Activated effector memory CD4-positive, alpha-beta T cell treated with Interleukin-2 at 50 U/mL for 16 hours (primary cell): Measurements from ENCODE around the gene SMIM7.
"Not testable (repeated sequence)": the region's sequence is repeated elsewhere in the genome, so short reads cannot be mapped to it uniquely, and the experiment has no call there.

ENCODE experiments used
- DNase-seq: peaks from one replicate; pipeline ENCODE4 v3.0.0-alpha.2; 2020

The SMIM7 gene

DNA sequence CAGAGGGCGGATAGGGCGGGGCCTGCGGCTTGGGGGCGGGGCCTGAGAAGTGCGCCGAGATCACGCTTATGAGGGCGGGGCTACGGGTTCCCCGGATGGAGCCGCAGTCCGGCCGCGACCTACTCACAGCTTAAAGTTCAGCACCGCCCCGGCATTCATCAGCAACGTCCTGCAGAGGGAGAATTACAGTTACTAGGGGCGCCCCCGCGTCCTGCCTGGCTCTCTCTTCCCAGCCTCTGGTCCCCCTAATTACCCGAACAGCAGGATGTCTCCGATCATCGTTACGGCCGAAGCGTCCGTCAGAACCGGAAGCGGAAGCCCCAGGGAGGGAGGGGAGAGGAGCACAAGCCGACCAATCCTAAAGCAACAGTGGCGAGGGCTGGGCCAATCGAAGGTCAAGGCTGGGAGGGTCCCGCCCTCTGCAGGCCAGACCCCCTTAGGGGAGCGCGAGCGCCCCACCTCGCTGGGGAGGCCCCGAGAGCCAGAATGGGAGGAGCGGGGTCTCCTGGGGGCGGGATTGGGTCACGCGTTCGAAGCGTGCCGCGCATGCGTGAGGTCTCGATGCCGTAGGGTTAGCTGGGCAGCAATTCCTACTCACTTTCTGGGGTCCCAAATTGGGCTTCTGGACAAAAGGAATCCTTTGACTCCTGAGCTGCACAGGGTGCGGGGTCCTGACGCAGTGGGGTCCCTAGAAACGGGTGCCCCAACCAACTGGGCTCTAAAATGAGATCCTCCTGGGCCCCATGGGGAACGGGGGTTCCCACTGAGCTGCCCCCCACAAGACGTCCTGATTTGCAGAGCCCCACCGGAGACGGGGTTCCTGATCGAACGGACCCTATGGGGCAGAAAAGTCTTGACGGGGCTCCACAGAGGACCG, at the start of gene SMIM7:
Gene SMIM7 (minus strand): TSS at position 313 of the 877 bp plus-strand sequence. CDS start 34 bp downstream, at position 279.
- peak; percentile 99 for DNase-seq

DNA sequence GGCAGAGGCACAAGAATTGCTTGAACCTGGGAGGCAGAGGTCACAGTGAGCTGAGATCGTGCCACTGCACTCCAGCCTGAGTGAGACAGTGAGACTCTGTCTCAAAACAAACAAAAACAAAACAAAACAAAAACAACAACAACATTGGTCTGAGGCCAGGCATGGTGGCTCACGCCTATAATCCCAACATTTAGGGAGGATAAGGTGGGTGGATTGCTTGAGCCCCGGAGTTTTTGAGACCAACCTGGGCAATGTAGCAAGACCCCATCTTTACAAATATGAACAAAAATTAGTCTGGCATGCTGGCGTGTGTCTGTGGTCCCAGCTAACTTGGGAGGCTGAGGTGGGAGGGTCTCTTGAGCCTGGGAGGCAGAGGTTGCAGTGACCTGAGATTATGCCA, 43.7 kb upstream of the SMIM7 start:
- no peak for DNase-seq

DNA sequence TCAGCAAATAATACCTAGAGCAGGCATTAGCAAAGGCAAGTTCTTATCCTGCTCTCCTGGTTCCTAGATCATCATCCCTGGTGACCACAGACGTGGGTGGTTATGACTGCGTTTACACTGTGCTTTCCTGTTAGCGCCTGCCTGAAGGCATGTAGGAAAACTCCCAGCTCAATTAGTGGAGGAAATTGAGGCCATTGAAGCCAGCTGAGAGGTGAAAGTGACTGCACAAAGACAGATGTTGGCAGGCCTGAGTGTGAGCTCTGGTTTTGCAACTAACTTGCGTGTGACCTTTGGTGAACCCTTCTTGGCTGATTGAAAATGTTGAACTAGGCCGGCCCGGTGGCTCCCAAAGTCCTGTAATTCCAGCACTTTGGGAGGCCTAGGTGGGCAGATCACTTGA, 42.2 kb upstream of the SMIM7 start:
- no peak for DNase-seq

DNA sequence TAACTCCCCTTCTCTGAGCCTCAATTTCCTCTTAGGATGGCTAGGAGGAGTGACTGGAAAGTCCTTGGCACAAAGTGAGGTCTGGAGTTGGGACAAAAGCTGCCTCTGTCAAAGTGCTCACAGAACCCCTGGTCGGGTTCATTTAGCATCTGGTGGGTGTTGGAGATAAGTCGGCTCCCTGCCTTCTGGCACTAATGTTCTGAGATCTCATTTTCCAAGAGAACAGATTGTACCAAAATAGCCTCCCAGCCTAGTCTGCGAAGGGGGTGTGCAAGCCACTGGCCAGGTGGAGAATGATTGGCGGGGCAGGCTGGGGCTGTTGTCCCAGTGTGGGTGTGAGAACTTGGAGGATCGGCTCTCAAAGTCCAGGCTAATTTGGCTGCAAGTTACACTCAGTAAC, 39.0 kb upstream of the SMIM7 start:
- no peak for DNase-seq

DNA sequence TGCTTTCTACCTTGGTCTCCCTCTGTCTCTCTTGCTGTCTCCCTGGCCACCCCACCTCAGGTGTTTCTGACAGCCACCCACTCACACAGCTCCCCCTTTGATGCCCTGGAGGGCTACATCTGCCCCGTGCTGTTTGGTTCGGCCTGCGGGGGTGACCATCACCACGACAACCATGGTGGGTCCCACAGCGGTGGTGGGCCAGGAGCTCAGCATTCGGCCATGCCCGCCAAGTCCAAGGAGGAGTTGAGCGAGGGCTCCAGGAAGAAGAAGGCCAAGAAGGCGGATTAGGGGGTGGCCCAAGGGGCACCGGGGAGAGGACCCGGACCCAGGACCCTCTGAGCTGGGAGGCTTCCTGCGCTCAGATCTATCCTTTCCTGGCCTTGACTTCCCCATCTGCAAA, 28.1 kb upstream of the SMIM7 start:
- no peak for DNase-seq

DNA sequence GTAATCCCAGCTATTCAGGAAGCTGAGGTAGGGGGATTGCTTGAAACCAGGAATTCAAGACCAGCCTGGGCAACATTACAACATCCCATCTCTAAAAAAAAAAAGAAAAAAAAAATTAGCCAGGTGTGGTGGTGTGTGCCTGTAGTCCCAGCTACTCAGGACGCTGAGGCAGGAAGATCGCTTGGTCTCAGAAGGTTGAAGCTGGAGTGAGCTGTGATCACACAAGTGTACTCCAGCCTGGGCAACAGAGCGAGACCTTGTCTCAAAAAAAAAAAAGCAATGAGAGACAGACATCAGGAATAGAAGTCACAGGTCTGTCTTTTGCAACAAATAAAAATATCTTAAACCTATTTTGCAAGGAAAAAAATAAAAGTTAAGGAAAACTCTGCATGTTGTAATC, 24.3 kb upstream of the SMIM7 start:
- no peak for DNase-seq

DNA sequence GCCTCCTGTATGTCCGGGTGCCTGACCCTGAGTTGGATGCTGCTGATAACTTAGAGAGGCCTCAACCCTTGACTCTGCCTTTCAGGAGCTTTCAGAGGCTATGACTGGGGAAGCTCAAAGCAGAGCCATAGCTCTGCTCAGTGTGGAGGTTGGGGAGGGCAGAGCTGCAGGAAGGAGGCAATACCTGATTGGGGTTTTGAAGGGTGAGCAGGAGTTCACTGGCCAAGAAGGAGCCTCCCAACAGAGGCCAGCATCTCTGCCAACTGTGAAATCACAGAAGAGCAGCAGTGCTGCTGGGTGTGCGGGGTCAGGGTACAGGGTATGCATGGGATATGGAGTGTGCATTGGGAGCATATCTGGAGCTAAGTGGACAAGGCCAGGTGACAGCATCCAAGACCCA, 22.6 kb upstream of the SMIM7 start:
- DNase-seq: no peak

DNA sequence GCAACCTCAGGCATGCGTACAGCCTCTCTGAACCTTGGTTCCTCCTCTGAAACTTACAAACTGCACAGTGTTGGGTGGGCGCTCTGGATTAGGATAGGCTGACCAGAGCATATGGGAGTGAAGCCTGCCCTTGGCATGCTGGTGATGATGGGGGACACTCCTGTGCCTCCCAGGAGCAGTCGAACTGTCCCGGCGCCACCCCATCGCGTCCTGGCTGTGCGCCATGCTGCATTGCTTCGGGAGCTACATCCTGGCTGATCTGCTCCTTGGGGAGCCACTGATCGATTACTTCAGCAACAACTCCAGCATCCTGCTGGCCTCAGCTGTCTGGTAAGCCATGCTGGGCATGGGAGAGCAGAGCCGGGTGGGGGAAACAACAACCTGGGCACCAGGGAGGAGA, 19.9 kb upstream of the SMIM7 start:
- DNase-seq: no peak

DNA sequence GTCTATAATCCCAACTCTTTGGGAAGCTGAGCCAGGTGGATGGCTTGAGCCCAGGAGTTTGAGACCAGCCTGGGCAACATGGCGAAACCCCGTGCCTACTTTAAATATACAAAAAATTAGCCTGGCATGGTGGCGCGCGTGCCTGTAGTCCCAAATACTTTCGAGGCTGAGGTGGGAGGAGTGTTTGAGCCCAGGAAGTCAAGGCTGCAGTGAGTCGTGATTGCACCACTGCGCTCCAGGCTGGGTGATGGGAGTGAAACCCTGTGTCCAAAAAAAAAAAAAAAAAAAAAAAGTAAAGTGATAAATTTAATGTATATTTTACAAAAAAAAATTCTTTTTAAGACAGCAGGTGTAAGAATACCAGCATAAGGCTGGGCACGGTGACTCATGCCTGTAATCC, 18.6 kb upstream of the SMIM7 start:
- DNase-seq: no peak

DNA sequence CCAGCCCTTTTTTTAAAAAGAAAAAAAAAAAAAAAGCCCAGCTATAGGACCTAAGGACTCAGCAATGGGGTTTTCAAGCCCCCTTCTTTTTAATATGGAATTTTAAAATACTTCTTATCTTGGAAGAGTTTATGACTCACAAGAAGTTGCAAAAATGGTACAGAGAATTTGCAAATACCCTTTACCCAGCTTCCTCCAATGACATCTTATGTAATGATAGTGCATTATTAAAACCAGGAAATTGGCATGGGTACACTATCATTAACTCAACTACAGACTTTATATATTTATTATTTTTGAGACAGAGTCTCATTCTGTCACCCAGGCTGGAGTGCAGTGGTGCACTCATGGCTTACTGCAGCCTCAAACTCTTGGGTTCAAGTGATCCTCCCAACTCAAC, 17.1 kb upstream of the SMIM7 start:
- DNase-seq: no peak

DNA sequence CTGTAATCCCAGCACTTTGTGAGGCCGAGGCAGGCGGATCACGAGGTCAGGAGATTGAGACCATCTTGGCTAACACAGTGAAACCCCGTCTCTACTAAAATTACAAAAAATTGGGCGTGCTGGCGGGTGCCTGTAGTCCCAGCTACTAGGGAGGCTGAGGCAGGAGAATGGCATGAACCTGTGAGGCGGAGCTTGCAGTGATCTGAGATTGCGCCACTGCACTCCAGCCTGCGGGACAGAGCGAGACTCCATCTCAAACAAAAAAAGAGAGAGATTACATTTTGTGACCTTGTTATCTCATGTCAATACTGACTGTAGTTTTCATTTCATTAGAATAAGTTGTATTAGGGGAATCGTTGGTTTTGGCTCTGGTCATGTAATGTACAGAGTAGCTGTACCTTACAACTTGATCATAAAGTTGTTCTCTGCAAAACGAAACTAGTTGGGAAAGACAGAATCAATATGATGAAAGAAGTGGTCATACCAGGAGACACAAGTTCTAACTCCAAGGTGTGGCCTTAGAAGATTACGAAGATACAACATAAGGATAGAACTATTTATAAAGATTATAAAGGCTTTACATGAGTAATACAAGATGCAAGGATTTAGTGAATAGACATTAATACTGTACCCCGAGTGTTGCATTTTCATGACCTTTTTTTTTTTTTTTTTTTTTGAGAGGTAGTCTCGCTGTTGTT, 16.3 kb upstream of the SMIM7 start:
- DNase-seq: no peak

DNA sequence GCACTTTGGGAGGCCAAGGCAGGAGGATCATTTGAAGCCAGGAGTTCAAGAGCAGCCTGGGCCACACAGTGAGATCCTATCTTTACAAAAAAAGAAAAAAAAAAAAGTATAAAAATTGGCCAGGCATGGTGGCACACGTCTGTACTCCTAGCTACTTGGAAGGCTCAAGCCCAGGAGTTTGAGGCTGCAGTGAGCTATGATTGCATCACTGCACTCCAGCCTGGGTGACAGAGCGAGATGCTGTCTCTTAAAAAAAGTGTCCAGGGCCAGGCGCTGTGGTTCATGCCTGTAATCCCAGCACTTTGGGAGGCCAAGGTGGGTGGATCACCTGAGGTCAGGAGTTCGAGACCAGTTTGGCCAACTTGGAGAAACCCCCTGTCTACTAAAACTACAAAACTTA, 13.9 kb upstream of the SMIM7 start:
- DNase-seq: not testable (repeated sequence)

DNA sequence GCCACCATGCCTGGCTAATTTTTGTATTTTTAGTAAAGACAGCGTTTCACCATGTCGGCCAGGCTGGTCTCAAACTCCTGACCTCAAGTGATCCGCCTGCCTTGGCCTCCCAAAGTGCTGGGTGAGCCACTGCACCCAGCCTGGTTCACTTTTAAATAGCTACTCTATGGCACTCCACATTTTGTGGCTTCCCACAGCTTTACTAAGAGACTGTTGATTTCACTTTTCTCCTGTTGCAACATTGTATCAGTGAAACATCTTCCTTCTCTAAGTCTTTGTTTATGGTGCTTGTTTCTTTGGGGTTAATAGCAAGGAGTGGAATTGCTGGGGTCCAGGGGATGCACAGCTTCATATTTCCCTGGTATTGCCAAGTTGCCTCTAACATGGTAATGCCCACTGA, 13.3 kb upstream of the SMIM7 start:
- no peak for DNase-seq

DNA sequence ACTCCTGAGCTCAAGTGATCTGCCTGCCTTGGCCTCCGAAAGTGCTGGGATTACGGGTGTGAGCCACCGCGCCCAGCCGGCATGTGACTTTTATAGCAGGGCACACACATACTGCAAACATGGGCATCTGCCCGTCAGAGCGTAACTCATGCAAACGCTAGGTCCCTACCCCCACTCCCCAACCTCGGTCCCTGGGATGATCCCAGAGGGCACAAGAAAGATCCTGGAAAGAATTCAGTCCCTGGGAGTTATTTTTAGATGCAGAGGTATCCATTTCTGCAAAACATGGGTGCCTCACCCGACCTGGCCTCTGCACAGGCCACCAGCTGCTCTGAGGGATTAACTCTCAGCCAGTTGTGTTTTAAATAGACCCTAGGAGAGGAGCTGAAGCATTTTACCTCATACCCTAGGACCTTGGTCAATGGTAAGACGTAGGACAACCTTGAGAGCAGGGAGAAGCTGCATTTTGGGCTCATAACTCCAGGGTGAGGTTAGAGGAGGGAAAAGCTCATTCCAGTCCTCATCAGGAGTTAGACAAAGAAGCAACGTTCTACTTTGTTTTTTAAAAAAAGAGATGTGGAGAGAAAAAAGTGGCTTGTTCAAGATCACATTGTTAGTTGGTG, 11.8 kb upstream of the SMIM7 start:
- DNase-seq: no peak

DNA sequence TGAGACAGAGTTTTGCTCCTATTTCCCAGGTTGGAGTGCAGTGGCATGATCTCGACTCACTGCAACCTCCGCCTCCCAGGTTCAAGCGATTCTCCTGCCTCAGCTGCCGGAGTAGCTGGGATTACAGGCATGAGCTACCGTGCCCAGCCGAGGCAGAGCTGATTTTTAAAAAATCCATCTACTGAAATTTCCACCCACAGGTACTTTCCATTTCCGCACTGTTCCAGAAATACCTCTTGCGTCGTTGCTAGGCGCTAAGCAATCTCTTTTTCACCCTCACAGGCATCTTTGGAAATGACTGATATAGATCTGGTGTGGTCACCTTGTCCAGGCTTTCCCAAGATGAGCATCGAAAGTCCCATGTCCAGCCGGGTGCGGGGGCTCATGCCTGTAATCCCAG, 10.3 kb upstream of the SMIM7 start:
- DNase-seq: no peak

DNA sequence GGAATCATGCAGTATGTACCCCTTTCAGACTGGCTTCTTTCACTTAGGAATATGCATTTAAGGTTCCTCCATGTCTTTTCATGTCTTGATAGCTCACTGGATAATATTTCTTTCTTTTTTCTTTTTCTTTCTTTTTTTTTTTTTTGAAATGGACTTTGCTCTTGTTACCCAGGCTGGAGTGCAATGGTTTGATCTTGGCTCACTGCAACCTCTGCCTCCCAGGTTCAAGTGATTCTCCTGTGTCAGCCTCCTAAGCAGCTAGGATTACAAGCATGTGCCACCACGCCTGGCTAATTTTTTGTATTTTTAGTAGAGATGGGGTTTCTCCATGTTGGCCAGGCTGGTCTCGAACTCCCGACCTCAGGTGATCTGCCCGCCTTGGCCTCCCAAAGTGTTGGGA, 8.8 kb upstream of the SMIM7 start:
- DNase-seq: not testable (repeated sequence)

DNA sequence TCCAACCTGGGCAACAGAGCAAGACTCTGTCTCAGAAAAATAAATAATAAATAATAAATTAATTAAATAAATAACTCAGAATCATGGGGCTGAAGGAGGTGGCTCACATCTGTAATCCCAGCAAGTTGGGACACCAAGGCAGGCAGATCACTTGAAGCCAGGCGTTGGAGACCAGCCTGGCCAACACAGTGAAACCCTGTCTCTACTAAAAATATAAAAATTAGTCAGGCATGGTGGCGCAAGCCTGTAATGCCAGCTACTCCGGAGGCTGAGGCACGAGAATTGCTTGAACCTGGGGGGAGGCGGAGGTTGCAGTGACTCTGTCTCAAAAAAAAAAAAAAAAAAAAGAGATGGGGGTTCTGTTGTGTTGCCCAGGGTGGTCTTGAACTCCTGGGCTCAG, 8.2 kb upstream of the SMIM7 start:
- DNase-seq: no peak

DNA sequence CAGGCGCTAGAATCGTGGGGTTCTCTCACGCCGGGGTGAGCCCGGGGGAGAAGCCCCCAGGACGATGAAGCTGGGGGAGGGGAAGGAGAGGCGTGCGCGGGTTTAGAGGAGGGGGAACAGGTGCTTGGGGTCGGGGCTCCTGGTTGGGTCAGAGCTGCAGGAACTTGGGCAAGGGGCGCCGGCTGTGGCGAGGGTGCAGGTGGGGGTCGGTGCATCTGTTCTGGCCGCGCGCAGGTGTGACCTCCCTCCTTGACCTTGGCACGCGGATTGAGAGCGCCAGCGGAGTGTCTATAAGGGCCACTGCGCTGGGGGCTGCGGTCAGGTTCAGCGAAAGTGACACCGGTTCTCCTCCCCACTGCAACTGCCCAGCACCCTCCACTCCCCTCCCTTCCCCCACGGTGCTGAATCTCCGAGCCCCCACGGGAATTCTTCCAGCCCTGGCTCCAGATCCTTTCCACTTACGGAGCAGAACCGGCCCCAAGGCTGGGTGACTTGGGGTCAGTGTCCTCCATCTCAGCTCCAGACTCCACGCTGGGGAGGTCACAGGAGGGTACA, 1.6 kb upstream of the SMIM7 start:
- DNase-seq: no peak

DNA sequence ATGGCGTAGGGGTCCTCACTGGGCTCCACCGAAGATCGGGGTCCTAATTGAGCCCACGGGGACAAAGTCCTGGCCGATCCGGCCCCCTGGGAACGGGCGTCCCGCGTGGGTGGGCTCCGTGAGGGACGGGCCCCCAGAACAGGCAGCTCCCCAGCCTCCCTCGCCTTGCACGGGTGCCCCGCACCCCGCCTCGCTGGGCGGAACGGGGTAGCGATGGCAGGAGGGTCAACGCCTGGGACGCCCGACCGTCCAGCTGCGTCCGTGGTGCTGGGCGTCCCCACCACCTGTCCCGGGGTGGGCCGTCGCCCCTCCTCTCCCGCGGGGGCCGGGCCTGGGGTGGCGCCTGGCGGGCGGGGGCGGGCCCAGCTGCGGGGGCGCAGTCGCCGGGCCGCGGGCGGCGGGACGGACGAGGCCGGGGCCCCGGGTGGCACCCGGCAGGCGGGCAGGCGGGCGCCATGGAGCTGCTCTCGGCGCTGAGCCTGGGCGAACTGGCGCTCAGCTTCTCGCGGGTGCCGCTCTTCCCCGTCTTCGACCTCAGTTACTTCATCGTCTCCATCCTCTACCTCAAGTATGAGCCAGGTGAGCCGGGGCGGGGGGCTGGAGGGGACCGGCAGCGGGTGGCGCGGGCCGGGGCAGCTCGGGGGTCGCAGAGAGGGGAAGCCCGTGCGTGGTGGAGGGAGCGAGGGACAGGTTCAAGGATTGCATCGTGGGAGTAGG, 977 bp upstream of the SMIM7 start, which contains the start of gene TMEM38A:
Gene TMEM38A (plus strand): TSS at position 377 of the 717 bp plus-strand sequence. CDS start 79 bp downstream, at position 456.
- DNase-seq: peak; percentile 26

DNA sequence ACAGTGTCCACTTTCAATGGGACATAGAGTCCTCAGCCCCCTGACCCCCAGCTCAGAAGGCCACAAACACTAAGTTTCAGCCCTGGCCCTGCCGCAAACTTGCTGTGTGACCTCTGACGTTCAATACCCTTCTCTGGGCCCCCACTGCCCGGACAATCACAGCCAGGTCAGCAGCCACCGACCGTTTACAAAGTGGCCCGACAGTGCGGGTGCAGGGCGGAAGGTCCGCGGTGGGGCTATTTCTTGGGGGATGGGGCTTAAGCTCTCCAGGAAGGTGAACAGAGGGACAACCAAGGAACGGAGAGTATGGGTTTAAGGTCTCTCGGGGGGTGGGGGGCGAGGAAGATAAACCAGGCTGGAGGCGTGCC, 496 bp downstream of the SMIM7 start:
- DNase-seq: no peak

DNA sequence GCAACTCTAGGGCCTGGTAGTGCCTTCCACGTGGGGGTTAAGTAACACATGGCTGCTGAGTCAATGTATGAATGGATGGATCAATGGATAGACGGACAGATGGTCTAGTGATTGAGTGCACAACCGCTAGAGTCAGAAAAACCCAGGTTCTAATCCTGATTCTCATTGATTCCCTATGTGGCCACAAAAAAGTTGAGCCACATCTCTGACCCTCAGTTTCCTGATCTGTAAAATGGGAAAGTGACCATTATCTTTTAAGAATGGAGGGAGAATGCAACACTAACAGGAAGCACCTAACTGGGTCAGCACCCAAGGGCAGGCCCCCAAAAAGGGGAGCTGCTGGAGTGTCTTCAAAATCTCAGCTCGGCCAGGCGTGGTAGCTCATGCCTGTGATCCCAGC, 2.6 kb downstream of the SMIM7 start:
- DNase-seq: no peak

DNA sequence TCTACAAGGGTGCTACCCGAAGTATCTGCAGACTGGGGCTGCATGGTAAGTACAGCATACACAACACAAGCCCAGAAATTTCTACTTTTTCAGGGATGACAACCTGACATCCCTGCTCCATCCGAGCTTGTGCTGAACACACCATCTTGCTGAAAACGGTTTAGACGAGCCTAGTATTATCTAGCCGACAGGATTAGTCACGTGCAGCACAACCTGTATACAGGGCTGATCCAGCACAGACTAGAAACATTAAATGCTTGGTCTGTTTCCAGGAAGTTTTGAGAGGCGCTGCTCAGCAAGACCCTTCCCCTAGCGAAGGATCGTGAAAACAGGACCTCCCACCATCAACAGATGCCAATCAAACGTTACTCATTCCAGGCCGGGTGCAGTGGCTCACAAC, 4.2 kb downstream of the SMIM7 start:
- no peak for DNase-seq

DNA sequence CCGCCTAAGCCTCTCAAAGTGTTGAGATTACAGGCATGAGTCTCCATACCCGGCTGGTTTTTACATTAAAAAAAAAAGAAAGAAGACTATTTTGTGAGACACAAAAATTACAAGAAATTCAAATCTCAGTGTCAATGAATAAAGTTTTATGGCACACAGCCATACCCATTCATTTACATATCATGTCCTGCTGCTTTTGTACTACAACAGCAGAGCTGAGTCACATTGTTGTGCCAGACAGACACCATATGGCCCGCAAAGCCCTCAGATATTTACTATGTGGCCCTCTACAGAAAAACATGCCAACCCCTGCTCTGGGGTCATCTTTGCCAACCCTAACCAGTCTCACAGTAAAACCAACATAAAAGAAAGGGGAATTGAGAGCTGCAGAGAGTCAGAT, 5.3 kb downstream of the SMIM7 start:
- no peak for DNase-seq
